GM04503 (cell line): ENCODE results near the gene ERBB2.

ENCODE experiments used
- DNase-seq: peaks from one replicate; pipeline ENCODE4 v3.0.0-alpha.2; 2012; ENCODE audit warnings: low read depth

ERBB2 gene

DNA sequence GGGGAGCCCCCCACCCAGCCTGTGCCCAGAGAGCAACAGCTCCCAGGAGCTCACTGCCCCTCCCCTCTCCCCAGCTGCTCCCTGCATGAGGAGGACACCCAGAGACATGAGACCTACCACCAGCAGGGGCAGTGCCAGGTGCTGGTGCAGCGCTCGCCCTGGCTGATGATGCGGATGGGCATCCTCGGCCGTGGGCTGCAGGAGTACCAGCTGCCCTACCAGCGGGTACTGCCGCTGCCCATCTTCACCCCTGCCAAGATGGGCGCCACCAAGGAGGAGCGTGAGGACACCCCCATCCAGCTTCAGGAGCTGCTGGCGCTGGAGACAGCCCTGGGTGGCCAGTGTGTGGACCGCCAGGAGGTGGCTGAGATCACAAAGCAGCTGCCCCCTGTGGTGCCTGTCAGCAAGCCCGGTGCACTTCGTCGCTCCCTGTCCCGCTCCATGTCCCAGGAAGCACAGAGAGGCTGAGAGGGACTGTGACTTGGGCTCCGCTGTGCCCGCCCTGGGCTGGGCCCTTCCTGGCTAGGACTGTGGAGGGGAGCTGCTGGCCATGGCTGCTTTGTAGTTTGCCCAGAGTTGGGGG lies 34.1 kb upstream of the ERBB2 start:
- no peak for DNase-seq

- no peak for DNase-seq
Measured at GRCh38 chr17:39666231-39666600, 33.6 kb upstream of the ERBB2 start.

DNA sequence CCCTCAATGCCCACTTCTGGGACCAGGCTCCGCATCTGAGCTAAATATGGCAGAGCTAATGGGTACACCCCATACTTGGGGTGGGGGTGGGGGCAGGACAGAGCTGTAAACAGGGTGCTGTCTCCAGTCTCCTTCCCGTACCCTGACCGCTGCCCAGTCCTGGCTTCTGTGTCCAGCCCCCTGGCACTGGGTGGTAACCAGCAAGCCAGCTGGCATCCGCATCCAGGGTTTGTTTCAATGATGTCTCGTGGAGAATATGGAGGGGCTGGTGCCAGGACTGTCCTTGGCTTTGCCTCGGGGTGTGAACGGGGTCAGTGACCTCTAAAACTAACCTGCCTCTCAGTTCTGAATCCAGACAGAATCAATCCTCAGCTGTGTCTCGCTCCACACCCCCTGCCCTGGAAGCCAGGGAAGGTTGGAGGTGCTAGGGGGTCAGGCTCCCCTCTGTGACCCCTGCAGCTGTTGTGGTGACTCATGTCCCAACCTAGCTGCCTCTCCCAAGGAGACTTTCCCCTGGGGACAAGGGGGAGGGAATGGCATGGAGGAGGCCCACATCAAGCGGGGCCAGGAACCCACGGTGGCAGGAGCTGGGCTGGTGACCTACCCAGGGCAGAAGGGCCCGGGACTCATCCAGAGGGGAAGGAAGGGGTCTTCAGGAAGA lies 33.1 kb upstream of the ERBB2 start:
- no peak for DNase-seq

- DNase-seq = no peak
Measured at GRCh38 chr17:39667262-39667944, 32.5 kb upstream of the ERBB2 start.

- DNase-seq = no peak
Measured at GRCh38 chr17:39667945-39668924, 31.6 kb upstream of the ERBB2 start, which contains the start of gene PNMT. Gene PNMT, plus strand, starts transcription at chr17:39668453. Its CDS starts 23 bp downstream, at chr17:39668476.

DNA sequence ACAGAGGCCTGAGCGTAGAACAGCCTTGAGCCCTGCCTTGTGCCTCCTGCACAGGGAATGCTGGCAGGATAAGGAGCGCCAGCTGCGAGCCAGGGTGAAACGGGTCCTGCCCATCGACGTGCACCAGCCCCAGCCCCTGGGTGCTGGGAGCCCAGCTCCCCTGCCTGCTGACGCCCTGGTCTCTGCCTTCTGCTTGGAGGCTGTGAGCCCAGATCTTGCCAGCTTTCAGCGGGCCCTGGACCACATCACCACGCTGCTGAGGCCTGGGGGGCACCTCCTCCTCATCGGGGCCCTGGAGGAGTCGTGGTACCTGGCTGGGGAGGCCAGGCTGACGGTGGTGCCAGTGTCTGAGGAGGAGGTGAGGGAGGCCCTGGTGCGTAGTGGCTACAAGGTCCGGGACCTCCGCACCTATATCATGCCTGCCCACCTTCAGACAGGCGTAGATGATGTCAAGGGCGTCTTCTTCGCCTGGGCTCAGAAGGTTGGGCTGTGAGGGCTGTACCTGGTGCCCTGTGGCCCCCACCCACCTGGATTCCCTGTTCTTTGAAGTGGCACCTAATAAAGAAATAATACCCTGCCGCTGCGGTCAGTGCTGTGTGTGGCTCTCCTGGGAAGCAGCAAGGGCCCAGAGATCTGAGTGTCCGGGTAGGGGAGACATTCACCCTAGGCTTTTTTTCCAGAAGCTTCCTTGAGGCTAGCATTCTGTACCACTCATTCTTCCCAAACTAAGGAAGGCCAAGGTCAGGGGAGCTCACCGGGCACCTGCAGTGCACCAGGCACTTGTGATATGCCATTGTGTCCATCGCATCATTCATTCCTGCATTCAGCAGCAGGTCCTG lies 29.7 kb upstream of the ERBB2 start:
- DNase-seq = no peak

- DNase-seq = no peak
Measured at GRCh38 chr17:39670746-39671145, 29.1 kb upstream of the ERBB2 start.

DNA sequence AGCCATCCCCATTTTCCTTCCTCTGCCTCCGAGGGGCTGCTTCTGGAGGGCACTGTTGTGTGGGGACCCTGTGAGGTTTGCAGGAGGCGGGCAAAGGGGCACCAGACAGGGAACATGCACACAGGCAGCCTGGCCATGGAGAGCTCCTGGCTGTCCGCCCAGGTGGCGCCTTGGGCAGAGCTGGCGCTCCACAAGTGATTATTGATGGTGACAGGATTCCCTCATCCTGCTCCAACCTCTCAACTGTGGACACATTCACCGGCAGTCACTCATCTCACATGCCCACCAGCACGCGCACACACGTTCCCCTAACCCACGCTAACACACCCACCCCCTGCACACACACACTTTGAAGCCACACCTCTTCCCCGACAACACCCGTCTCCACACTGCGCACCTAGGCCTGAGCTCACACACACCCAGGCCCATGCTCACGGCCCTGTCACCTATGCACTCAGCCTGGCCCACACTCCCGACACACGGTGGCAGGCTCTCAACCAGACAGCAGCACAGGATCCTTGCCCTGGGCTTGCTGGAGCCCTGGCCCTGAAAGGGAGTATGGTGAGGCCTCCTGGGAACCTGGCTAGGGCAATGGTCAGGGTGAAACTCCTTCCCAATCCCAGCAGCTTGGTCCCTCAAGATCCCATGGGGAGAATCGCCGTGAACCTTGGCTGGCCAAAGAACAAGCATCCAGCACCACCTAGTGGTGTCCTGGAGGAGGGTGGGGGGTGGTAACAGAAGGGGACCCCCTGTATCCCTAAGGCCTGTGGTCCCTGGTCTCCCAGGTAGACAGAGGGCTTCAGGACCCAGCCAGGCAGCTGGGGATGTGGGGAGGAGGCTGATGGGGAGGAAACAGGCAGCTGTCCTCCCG lies 28.0 kb upstream of the ERBB2 start:
- DNase-seq = no peak

DNA sequence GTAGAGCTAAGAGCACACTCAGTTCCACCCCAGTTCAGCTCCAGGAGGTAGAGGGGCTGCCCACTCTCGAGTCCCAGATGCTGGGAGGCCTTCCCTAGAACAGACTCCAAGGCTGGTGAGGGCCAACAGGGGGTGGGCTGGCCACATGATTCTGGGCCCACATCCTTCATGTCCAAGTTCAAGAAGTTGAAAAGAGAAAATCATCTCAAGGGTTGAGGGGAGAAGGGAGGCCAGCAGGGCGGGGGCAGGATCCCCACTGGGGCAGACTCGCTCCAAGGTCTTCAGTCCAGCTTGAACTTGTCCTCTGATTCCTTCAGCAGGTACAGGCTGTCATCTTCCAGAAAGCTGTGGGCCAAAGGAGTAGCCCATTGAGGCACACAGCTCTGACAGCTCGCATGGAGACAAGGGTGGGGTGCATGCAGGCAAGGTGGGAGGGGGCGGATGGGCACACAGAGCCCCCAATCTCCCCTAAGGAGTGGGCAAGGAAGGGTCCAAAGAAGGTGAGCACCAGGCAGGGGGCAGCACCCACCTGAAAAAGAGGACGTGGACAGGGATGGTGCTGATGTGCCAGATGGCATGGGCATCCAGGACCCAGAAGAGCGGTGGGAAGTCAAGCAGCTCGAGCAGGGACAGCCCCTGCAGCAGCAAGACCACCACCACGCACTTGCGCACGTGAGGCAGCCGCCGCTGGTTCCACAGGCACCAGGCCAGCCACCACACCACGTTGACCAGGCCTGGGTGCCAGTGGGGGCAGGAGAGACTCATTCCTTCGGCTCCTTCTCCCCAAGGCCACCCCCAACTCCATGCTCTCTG lies 27.1 kb upstream of the ERBB2 start:
- DNase-seq = no peak

DNA sequence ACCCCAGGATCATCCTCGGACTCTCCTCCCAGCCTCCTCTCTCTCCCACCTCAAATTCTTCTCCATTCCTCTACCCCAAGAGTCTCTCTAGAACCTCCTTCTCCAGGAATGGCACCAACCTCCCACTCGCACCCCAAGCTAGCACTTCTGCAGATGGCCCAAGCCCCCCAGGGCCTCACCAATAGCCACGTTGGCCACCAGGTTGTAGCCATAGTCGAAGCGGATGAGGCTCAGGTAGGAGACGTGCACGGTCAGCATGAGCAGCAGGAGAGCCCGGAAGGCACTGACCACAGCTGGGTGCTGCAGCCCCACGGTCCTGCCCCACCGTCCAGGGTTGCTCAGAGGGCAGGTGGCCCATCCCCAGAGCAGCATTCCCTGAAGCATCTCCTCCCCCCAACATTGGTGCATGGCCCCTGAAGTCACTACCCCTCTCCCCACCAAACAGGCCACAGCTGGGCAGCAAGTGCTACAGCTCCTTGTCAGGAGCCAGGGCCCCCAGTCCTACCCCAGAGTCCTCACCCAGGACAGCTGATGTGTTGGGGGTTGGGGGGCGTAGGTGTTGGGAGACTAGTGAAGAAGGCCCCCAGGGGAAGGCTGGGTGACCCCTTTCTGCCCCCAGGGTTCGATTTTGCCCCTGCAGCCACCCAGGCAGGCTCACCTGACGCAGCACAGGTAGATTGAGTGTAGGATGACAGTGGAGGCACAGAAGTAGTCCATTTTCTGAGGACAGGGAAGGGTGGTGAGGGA lies 26.4 kb upstream of the ERBB2 start:
- no peak for DNase-seq

- DNase-seq = no peak
Measured at GRCh38 chr17:39674179-39674578, 25.7 kb upstream of the ERBB2 start.

- no peak for DNase-seq
Measured at GRCh38 chr17:39674702-39675389, 25.0 kb upstream of the ERBB2 start.

DNA sequence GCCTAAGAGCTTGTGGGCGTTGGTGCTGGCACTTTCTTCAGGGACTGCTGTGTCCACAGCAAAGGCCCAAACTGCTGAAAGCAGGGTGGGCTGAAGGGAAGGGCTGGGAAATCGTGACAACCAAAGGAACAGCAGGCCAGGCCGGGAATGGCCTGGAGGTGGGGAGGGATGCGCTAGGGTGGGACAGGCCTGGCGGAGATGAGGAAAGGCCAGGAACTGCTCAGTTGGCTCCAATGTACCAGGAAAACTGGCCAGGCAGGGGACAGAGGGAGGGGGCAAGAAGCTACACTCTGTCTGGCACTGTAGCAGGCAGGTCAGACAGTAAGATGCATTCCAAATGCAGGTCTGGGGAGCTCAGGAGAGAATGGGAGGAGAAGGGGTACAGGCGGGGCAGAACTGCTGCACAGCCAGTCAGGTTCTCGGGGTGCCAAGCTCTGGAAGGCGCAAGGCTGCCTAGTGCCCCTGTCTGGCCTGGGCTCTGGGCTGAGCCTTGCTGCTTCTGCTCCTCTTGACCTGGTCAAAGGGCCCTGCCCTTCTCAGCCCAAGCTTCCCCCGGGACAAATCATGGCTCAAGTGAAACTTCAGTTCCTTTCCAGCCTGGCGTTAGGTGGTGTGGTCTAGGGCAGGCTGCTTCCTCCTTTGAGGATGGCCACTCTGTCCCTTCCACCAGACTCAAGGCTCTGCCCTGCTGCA lies 24.3 kb upstream of the ERBB2 start:
- no peak for DNase-seq

GRCh38 chr17:39676198-39676819 lies 23.6 kb upstream of the ERBB2 start:
- no peak for DNase-seq

GRCh38 chr17:39677072-39677471 lies 22.8 kb upstream of the ERBB2 start:
- DNase-seq = no peak

DNA sequence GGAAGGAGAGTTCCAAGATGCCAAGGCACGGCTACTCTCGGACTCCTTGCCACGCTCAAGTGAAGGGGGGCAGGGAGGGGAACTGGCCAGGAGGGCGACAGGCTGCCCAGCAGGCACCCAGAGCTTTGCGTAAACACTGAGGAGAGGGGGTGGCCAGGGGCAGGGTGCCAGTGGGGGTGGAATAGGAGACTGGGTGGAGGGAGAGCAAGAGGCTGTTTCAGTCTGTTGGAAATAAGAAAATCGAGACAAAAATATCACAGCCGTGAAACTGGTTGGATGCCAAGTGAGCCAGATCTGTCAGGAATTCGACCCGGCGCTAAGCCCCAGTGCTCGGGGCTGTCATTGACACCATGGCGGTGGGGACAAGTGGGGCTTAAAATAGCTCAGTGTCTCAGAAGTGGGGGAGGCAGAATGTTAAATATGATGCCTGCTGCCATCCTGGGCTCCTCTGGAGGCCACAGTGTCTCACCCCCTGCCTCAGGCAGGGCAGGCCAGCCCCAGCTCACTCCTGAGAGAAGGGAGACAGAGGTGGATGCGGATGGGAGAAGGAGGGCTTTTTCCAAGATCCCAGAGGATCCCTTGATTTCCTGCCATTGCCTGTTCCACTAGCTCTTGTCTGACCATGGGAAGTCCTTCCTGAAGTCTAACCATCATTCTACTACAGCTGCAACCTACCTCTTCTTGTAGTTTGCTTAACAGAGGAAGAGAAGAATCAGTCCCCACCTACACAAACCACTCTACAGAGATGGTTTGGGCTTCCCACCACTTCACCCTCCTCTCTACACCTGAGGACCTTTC lies 22.1 kb upstream of the ERBB2 start:
- DNase-seq = no peak
